GM21619 (cell line): Measurements from ENCODE around the gene XPO6.

Experiments
- ATAC-seq: cut with Tn5 transposase; IDR thresholded peaks from one replicate; pipeline ENCODE4 v1.9.1; 2021; ENCODE audit not compliant: unreplicated experiment

The XPO6 gene

DNA sequence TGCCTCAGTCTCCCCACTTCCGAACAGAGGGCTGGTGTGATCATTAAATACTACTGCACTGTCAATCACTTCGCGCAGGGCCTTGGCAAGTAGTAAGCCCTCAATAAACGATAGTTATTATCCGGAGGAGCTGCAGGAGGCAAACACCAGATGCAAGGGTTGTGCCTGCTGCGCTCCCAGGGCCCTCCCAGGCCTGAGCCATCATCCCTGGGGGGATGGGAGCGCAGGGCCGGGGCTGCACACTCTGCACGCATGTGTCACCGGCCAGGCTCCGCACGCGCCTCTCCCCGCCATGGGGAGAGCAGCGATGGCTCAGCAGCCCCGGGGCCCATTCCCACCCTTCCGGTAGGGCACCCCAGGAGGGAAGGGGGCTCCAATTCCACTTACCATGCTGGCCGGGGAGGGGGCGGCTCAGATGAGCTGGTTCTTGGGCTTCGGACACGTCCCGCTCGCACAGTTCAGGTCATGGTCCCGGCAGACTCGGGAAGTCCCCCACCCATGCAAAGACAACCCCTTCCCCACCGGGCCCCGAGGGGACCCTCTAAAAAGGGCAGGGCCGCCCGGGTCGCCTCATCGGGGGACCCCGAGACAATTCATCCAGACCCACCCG lies 681 bp downstream of the XPO6 start:
- ATAC-seq, result peak; percentile 37

DNA sequence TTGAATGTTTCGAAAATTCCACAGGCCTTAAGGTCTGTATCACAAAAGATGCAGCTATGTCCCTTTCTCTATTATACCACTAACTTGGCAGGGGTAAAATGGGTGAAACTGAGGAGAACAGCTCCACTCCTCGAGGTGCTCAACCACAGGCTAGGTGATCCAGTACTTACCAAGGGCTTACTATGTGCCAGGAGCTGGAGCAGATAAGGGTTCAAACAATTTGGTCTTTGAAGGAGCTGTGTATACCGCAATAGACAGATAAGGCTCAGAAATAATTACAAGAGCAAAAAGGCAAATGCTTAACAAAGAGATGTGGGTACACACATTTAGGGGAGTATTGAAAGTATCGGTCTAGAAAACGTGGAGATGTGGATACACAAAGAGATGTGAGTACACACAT lies 1.5 kb downstream of the XPO6 start:
- no peak for ATAC-seq

DNA sequence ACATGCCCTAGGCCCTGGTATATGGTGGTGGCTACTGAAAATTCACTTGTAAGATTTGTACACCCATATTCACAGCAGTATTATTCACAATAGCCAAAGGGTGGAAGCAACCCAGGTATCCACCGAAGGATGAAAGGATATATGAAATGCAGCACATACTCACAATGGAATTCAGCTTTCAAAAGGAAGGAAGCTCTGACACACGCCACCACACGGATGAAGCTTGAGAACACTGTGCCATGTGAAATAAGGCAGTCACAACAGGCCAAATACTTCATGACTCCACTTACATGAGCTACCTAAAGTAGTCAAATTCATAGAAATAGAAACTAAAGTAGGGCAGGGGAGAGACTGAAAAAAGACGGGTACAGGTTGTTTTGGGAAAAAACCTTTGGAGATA lies 2.9 kb downstream of the XPO6 start:
- no peak for ATAC-seq

DNA sequence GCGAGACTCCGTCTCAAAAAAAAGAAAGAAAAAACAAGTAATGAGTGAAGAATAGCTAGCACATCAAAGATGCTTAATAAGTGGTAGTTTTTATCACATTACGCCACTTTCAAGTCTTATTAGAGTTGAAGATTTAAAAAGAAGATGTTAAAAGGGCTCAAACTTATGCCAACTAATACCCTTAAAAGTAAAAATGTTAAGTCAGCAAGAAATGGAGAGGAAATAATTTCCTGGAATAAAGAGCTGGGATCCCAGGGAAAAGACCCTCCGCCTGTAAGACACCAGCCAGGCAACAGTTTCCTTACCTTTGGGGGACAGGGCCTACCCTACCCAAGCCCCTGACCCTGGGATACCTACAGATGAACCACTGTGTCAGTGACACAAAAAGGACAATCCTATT lies 3.6 kb downstream of the XPO6 start:
- no peak for ATAC-seq

DNA sequence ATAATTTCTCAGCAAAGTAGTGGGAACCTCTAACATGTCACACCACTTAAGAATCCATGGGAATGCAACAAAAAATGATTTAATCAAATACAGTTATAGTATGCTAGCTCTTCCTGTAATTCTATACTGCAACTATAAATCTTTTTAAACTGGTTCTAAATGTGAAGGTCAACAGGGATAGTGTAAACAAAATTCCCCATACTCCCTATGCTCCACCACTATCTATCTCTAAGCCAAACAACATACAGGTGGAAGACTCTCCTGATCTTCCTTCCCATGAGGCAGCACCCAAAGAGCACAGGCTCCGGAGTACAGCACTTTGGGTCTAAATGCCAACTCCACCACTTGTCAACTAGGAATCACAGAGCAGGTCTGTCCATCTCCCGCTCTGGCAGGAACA lies 4.4 kb downstream of the XPO6 start:
- no peak for ATAC-seq

DNA sequence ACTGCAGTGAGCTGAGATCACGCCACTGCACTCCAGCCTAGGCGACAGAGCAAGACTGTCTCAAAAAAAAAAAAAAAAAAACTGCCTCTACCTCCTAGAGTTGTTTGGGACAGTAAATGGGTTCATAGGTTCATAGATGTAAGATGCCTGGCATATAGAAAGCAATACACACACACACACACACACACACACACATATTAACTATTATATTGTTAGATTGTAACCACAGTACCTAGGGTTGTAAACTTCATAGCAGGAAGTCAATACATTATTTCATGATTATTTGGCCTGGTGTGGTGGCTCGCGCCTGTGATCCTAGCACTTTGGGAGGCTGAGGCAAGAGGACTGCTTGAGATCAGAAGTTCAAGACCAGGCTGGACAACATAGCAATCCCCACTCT lies 5.8 kb downstream of the XPO6 start:
- no peak for ATAC-seq

DNA sequence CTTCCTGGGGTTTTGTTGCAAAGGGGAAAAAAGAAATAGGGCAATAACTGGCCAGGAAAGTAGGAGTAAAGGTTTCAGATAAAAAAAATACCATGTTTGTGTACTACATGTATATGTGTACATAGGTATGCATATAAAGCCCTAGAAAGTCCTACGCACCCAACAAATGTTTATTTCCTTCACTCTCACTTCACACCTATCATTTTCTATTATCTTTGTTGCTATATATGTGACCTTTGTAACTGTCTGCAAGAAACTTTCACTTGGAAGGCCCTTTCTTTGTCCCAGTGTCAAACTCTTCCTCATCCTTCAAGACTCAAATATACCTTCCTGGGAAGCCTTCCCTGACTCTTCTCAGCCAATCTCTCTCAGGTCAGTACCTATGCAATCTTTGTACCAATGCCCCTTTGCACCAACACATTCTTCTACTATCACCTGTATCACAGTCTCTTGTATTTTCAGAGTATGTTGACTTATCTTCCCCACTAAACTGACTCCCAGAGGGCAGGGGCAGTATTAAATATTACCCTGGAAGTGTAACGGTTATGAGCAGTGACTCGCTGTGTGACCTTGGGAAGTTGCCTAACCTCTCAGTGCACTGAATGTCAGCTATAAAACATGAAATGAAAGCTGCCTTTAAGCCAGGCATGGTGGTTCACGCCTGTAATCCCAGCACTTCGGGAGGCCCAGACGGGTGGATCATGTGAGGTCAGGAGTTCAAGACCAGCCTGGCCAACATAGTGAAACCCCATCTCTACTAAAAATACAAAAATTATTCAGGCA lies 6.5 kb downstream of the XPO6 start:
- no peak for ATAC-seq

DNA sequence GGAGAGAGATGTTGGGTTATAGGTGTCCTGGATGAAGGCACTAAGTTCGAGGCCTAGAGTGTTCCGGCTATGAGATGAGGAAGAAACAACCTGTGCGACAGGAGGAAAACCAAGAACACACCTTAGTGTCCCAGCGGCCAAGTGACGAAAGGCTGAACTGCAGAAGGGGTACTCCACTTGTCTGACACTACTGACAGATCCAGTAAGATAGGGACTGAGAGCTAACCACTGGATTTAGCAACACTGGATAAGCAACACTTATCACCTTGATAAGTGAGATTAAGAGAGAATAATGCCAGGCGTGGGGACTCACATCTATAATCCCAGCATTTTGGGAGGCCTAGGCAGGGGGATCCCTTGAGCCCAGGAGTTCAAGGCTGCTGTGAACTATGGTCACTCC lies 7.1 kb downstream of the XPO6 start:
- no peak for ATAC-seq

DNA sequence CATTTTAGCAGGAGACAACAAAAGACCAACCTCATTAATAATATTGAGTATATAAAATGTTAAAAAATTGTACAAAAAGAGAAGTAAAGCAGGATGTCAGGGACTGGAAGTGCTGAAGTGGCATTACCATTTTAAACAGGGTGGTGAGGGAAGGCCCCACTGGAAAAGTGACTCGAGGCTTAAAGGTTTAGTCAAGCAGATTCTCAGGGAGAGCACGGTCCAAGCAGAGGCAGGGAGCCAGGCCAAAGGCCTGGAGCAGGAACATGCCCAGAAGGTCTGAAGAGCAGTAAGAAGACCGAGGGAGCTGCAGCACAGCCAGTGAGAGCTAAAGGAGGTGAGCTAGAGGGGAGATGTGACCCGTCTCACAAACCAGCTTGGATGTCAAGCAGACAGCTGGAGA lies 7.6 kb downstream of the XPO6 start:
- ATAC-seq, result no peak

DNA sequence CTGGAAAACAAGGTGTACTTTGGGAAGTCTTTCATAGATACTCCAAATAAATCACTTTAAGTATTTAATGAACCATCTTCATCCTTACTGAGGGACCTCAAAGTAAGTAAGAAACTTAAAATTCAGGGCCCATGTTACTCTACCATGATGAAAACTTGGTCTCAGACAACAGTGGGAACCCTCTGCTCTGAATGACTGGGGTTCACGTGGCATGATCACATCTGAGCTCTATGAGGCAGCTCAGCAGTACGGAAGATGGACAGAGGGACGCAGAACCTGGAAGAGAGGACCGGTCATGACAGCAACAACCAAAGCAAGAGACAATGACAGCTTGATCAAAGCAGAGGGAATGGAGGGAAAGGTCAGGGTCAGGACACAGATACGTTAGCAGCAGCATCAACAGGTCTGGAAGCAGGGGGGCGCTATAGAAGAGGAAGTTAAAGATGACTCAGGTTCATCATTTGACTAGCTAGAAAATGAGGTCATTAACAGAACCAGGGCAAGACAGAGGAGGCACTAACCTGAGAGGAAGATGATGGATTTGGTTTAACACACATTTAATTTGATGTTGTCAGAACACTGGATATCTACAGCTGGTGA lies 9.5 kb downstream of the XPO6 start:
- ATAC-seq, result no peak

DNA sequence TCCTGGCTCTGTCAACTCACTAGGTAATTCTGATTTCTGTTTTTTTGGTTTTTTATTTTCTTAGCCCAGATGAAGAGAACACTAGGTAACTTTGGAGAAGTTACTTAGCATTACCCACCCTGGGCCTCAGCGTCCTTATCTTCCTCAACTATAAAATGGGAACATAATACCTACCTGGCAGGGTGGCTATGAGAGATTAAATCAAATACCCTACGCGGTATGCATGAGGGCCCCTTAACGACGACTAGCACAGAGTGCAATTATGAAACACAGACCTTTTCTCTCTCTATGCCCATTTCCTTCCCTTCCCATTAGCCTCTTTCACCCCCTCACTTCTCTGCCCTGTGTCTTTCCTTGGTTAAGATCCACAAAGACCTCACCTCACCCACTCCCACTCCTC lies 11.1 kb downstream of the XPO6 start:
- no peak for ATAC-seq

DNA sequence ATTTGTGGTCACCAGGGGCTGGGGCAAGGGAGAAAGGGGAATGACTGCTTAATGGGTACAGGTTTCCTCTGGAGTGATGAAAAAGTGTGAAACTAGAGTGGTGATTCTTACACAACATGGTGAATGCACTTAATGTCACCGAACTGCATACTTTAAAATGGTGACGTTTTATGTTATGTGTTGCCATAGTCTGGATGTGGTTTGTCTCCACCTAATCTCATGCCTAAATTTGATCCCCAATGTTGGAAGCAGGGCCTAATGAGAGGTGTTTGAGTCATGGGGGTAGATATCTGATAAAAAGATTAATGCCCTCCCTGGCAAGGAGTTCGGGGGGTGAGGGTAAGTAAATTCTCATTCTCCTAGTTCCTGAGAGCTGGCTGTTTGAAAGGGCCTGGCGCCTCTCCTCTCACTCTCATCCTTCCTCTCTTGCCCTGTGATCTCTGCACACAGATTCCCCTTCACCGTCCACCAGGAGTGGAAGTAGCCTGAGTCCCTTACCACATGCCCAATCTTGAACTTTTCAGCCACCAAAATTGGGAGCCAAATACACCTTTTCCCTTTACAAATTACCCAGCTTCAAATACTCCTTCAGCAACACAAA lies 15.3 kb downstream of the XPO6 start:
- ATAC-seq, result no peak

DNA sequence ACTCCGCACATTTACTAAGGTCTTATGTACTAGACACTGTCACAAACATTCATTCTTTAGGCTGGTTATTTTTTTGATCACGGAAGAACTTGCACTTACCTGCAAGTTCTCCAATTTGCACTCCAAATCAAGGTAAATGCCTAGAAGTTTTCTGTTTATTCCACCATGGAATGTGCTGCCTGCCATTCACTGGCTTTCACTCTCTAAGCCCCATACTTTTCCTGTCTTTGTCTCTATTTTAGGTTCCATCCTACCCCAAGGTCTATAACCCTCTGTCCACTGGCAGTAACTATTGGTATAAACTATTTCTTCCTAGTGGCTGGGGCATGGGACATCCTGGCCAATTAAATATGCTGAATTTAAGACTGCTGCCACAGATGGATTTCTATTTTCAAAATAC lies 15.9 kb downstream of the XPO6 start:
- no peak for ATAC-seq

DNA sequence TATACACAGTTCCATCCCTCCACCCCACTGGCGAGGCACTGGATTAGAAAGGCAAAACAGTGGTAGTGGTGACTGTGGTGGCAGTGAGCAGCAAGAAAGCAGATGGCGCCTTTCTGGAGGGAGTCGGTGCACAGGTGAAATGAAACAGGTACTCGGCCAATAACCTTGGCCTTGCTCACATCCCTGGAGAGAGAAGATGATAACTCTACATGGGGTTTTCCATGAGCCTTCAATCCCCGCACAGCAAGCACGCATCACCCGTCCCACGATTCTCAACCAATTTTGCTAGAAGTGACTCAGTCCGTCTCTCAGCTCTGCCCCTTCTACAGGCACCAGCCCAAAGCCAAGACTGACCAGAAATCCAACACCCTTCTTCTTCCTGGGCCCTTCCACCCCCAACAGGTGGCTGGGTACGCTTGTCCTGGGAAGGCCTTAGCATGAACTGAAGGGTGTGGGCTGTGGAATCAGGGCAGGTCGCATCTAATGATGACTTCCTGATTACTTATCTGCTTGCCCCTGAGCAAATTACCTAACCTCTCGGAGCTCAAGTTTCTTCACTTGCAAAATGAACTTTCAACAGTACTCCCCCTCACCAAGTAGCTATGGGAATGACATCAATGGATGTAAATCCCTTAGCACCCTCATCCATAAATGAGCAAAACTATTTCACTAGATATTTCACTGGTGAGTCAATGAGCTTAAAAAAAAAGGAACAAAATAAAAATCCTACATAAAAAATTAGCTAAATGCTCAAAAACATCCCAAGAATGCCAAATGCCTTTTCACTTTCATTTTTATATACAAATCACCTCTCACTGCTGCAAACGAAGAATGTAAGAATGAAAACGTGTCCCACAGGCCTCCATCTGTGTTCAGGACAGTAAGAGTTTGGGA lies 18.0 kb downstream of the XPO6 start:
- peak; percentile 31 for ATAC-seq

DNA sequence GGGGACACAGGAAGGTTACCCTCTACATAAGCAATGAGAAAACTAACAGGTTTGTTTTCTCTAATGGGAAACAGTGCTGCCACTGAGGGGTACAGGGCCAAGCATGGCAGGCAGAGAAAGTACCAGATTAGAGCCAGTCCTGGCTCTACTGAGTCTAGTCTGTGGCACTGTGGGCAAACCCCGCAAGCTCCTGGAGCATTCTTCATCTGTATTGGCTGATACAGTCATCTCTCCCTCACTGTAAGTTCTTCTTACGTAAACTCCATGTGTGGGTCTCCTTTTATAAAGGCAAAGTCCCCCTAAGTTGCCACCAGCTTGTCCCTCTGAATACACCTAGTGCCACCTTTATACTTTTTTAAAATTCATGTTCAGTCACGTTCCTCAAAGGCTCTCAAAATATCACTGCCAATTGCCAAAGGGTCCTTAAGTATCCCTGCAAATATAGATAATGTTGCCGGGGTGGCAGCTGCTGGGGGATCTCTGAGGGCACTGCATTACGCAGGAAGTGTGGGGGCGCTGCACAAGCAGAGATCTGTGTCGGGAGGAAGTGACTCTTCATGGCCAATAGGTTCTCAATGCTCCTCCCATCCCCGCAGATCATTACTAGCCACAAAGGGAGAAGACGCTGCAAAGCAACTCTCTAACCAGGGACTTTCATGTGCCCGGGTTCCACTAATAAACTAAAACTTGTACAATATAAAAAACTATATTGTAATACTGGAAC lies 18.8 kb downstream of the XPO6 start:
- peak; percentile 48 for ATAC-seq

DNA sequence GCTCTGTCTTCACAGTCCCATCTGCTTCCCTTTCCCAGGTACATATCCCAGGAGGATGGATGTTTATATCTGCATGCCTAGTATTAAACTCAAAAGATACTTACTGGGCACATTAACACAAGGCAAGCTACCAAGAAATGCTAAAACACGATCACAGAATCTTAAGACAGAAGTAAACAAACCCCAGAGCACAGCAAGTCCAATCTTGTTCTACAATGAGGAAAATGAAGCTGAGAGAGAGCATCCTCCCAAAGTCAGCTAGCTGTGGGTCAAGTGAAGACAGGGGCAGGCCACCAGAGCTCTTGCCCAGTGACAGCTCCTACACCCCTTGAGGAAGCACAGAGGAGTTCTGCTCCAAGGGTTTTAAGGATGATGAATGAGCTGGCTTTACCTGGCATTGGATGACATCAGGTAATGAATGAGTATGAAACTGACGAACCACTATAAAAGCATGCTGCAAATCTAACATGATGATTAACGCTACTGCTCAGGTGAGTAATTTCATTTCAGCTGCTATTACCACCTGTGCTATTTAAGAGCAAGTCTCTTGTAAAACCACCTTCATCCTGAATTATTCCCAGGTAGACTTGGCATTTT lies 20.3 kb downstream of the XPO6 start:
- no peak for ATAC-seq

DNA sequence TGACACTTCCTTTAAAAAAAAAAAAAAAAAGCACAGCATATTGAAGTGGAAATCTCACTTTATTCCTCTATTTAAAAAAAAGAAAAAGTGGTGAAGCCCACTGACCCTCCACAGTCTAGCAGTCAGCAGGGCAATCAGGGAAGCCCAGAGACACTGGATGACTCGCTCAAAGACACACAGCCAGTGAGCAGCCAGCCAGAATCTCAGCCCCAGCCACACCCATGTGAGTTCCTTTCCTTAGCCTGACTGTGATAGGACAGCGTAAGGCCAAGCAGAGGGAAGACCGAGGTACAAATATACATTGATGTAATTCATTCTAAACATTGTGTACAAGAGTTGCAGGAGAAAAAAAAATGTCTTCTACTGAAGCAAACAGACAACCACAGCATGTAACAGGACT lies 22.5 kb downstream of the XPO6 start:
- ATAC-seq, result no peak

DNA sequence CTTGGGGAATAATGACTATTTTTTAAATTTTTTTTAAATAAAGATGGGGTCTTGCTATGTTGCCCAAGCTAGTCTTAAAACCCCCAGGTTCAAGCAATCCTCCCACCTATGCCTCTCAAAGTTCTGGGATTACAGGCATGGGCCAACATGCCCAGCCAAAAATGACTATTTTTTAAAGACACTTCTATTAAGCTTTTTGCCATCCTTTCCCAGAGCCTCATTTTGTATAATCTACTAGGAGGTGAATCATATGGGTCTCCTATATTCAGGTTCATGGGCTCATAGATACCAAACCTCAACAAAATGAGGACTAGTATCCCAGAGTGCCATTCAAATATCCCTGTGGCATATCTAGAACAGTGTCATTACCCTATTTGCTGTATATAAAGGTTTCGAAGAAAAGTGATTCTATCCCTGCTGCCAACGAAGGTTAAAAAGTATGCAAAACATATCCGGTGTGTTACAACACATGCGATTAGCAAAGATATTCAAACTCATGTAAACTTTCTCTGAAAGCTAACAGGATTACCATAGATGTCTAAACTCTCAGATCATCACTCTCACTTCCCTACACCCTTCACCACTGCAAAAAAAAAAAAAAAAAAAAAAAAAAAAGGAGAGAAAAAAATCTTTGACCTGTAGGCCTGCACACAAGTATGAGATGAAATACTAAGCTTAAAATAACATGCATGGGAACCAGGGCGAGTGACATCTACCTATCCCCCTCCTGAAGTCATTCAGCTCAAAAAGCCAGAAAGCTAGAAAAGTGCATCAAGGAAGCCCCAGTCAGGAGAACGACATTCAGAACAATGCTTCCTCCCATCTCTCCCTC lies 23.5 kb downstream of the XPO6 start:
- peak; percentile 63 for ATAC-seq

DNA sequence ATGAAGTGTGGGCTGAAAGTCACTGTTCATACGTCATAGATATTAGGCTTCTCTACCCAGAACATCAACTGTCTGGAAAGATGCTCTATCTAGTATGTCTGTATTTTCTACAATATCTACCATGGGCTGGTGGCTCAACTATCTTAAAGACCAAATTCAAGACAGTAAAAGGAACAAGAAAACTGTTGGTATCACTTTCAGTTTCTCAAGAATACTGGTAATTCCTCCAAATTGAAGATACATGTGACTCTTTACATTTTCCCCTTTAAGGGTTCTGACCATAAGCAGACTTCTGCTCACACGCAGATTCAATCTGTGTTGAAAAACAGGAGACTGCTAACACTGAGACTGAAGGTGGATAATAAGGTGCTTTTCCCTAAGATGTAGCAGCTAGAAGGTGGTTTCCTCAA lies 24.2 kb downstream of the XPO6 start:
- ATAC-seq, result peak; percentile 53
